HG03196 (cell line): ENCODE measurements around the gene POP5.
"Not testable (repeated sequence)": the region's sequence is repeated elsewhere in the genome, so short reads cannot be mapped to it uniquely, and the experiment has no call there.

Source experiments
- ATAC-seq: cut with Tn5 transposase; IDR thresholded peaks from one replicate; pipeline ENCODE4 v1.9.1; 2021; ENCODE audit not compliant: unreplicated experiment

Gene POP5, protein sequence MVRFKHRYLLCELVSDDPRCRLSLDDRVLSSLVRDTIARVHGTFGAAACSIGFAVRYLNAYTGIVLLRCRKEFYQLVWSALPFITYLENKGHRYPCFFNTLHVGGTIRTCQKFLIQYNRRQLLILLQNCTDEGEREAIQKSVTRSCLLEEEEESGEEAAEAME

DNA sequence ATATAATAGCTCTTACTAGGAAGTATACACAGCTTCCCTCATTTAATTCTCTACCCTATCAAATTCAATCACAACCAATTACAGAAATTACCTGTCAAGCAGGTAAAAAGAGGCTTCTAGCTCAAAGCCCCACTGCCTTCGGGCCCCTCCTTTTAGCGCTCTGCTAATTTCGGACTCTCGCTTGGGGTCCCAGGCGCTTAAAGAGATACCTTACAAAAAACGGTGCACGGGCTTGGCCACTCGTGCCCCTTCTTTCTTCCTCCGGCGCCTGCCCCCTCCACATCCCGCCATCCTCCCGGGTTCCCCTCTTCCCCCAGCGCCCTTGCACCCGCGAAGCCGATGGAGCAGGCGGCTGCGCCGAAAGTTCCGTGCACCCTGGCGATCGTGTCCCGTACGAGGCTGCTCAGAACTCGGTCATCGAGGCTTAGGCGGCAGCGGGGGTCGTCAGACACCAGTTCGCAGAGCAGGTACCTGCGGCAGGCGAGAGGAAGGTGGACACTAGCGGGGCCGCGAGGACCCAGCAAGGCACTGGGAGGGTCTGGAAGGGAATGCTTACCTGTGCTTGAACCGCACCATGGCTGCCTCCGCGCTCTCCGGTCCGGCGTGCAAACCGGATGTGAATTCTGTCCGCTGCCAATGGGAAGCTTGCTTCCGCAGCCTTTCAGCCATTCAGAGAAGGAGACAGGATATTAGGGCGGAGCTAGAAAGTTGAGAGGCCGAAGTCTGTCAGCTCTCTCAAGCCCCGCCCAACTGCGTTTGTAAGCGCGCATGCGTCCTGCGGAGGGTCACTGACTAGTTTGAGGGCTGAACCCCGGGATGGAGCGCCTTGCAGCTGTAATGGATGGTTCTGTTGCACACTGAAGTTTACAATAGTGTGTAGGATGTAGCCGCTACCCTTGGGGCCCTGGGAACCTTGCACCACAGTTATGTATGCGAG is at the start of gene POP5:
Gene POP5, minus strand, starts transcription at position 616 of the 937 bp plus-strand sequence. Its CDS starts 40 bp downstream, at position 576.
- peak; percentile 94 for ATAC-seq

- ATAC-seq, result no peak
Measured at GRCh38 chr12:120630104-120630892, 49.1 kb upstream of the POP5 start.

- ATAC-seq, result no peak
Measured at GRCh38 chr12:120628919-120629318, 47.7 kb upstream of the POP5 start.

GRCh38 chr12:120625557-120626419 is 44.6 kb upstream of the POP5 start:
- no peak for ATAC-seq

DNA sequence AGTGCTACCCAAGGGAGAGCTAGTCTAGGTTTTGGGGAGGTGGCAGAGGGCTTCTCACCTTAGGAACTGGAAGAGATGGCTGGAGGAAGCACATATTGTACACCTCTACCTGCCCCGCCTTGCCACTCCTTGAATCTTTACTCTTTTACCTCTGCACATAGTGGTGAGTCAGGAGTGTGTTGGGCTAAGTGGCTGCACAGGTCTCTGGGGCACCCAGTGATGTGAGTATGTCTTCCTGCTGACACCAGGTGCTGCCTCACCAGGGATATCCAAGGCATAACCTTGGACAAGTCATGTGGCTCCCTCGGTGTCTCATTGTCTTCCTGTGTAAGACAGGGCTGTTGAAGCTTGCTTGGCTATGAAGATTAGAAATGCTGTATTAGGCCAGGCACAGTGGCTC is 39.4 kb upstream of the POP5 start:
- no peak for ATAC-seq

- ATAC-seq, result no peak
Measured at GRCh38 chr12:120618954-120619615, 37.9 kb upstream of the POP5 start.

DNA sequence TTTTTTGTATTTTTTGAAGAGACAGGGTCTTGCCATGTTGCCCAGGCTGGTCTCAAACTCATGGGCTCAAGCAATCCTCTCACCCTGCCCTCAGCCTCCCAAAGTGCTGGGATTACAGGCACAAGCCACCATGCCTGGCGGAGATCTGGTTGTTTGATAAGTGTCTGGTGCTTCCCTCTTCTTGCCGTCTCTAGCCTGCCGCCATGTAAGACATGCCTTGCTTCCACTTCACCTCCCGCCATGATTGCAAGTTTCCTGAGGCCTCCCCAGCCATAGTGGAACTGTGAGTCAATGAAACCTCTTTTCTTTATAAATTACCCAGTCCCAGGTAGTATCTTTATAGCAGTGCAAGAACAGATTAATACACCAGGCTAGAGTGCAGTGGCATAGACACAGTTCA is 36.6 kb upstream of the POP5 start:
- ATAC-seq, result not testable (repeated sequence)

DNA sequence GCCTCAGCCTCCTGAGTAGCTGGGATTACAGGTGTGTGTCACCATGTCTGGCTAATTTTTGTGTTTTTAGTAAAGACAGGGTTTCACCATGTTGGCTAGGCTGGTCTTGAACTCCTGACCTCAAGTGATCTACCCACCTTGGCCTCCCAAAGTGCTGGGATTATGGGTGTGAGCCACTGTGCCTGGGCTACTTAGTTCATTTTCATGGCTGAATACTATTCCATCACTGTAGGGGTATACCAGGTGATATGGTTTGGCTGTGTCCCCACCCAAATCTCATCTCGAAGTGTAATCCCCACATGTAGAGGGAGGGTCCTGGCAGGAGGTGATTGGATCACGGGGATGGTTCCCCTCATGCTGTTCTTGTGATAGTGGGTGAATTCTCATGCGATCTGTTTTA is 36.0 kb upstream of the POP5 start:
- ATAC-seq, result not testable (repeated sequence)

DNA sequence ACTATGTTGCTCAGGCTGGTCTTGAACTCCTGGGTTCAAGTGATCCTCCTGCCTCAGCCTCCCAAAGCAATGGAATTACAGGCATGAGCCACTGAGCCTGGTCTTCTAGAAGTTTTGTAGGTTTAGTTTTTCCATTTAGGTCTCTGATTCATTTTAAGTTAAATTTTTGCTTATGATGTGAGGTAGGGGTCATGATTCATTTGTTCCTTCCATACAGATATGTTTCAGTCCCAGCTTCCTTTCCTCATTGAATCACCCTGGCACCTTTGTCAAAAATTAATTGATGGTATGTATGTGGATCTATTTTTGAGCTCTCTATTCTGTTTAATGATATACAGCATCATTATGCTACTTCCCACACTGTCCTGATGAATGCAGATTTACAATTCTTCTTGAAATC is 33.6 kb upstream of the POP5 start:
- ATAC-seq, result no peak

DNA sequence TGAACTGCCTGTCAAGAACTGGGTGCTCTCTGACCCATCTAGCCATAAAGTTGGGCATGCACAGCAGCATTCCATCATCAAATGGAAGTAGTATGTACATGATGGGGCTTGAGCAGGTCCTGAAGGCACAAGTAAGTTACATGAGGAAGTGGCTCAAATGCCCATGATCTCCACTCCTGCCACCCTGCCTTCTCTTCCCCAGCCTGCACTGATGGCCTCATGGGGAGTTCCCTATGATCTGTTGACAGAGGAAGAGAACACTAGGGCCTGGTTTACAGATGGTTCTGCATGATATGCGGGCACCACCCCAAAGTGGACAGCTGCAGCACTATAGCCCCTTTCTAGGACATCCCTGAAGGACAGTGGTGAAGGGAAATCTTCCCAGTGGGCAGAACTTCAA is 30.3 kb upstream of the POP5 start:
- ATAC-seq, result not testable (repeated sequence)

- ATAC-seq, result no peak
Measured at GRCh38 chr12:120610560-120610959, 29.4 kb upstream of the POP5 start.

DNA sequence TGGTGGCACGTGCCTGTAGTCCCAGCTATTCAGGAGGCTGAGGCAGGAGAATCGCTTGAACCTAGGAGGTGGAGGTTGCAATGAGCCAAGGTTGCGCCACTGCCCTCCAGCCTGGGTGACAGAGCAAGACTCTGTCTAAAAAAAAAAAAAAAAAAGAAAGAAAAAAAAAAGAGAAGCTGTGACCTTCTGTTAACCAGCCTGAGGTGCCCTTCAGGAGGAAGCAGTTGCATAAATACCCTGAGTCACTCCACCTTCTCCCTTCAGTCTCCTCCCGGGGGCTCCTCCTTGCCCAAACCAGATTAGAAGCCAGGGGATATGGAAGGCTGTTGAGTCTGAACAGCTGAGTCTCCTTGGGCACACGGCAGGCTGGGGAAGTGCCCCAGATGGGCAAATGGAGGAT is 21.2 kb upstream of the POP5 start:
- not testable (repeated sequence) for ATAC-seq

- no peak for ATAC-seq
Measured at GRCh38 chr12:120599672-120600552, 18.7 kb upstream of the POP5 start.

- no peak for ATAC-seq
Measured at GRCh38 chr12:120598674-120599463, 17.7 kb upstream of the POP5 start.

GRCh38 chr12:120597861-120598260 is 16.7 kb upstream of the POP5 start:
- no peak for ATAC-seq

- no peak for ATAC-seq
Measured at GRCh38 chr12:120596901-120597300, 15.7 kb upstream of the POP5 start.

- ATAC-seq, result no peak
Measured at GRCh38 chr12:120592121-120593049, 11.2 kb upstream of the POP5 start.
